ENCODE data around the gene ABCA3. TPM values are rescaled to one million over a fixed set of nuclear protein-coding genes. Genes with fewer than 3 reads are reported as not detected.

The ABCA3 gene
- total RNA-seq, 1 donor from 2014 or later: 17.1 TPM

- H3K4me3 ChIP-seq (ENCODE audit: low read depth, low read length): no peak overlapping the region
- no peak for DNase-seq (ENCODE audit: low read depth)
- TF ChIP-seq CTCF (conservative IDR thresholded peaks at IDR 0.05; ENCODE audit: low read depth, low read length): no peak
These were observed 102.9 kb downstream of the ABCA3 start for GRCh38 chr16:2237493-2238149.

DNA sequence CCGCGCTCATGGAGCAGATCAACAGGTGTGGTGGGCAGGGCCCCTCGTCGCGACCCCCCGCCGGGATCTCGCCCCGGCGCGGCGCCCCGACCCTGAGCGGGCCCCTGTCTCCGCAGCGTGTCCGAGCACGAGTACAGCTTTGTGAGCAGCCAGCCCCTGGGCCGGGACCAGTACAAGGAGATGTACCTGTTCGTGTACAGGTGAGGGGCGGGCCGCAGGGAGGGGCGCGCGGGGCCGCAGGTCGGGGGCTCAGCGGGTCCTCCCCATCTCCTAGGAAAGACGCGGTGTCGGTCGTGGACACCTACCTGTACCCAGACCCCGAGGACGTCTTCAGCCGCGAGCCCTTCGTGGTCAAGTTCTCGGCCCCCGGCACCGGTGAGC is 103.4 kb downstream of the ABCA3 start:
- no peak for TF ChIP-seq CTCF (conservative IDR thresholded peaks at IDR 0.05; ENCODE audit: low read depth, low read length)
- no peak overlapping the region for H3K4me3 ChIP-seq (ENCODE audit: low read depth, low read length)

DNA sequence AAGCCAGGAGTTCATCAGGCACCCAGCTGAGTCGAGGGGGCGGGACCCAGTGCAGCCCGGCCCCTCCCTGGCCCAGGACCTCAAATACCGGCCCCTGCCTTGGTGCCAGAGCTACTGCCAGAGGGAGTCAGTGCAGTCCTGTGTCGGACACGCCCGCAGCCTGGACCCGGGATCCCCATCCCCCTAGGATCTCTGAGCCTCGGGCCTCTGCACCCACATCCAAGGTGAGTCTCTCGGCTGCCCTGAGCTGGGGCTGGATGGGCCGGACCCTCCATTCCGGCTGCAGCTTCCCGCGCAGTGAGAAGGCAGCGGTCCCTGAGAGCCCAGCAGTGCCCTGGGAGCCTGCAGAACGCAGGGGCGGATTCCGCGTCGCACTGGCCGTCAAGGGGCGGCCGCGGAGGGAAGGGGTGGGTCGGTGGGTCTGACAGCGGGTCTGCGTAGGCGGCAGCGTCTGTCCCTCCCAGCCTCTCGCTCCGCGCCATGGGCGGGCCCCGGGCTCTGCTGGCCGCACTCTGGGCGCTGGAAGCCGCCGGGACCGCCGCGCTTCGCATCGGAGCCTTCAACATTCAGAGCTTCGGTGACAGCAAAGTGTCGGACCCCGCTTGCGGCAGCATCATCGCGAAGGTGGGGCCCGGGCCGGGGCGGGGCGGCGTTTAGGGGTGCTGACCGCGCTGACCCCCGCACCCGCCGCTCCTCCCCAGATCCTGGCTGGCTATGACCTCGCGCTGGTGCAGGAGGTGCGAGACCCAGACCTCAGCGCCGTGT is 104.0 kb downstream of the ABCA3 start, which contains the start of gene DNASE1L2:
TSS of gene DNASE1L2 (plus strand) at position 108 of the 765 bp plus-strand sequence. CDS start at position 481, 373 bp downstream.
- TF ChIP-seq CTCF (conservative IDR thresholded peaks at IDR 0.05; ENCODE audit: low read depth, low read length): no peak
- no peak within 1 kb of the TSS for H3K4me3 ChIP-seq (ENCODE audit: low read depth, low read length)

More for the DNA sequence above, 103.4 kb downstream of the ABCA3 start:
- no peak for DNase-seq (ENCODE audit: low read depth)

DNA sequence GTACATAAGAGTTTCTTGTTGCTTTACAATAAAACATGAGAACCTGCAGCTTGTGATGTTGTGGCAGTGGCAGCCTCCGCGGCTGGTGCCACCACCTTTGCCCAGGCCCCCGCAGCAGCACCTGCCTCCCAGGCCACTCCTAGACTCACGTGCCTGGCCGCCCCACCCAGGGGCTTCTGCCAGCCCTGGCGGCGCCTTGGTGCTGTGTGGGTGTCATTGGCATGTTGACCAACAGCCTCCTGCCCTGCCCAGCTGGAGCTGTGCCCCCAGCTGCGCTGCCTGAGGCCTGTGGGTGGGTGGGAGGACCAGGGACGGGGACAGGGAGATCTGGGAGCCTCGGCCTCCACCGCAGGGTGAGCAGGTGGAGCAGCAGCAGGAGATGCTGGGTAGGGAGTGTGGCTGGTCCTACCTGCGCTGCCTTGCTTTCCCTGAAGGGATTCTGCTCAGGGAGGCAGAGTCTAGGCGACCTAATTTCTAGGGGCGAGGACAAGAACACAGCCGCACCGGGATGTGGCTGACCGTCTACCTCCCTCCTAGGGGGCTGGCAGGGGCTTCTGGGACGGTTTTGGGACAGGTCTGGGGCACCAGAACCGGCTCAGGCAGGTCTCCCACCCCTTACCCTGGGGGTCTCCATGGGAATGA is 104.7 kb downstream of the ABCA3 start:
- TF ChIP-seq CTCF (conservative IDR thresholded peaks at IDR 0.05; ENCODE audit: low read depth, low read length): no peak
- H3K4me3 ChIP-seq (ENCODE audit: low read depth, low read length): no peak overlapping the region
- no peak for DNase-seq (ENCODE audit: low read depth)

More for the DNA sequence above, 104.0 kb downstream of the ABCA3 start, which contains the start of gene DNASE1L2:
- no peak for DNase-seq (ENCODE audit: low read depth)

DNA sequence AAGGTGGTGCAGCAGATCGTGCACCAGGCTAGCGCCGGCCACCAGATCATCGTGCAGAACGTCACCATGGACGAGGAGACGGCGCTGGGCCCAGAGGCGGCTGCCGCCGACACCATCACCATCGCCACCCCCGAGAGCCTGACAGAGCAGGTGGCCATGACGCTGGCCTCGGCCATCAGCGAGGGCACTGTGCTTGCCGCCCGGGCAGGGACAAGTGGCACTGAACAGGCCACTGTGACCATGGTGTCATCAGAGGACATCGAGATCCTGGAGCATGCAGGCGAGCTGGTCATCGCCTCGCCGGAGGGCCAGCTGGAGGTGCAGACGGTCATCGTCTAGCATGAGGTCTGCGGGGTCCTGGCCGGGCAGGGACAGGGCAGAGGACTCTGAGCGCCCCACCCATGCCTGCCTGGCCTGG is 105.3 kb downstream of the ABCA3 start:
- DNase-seq (ENCODE audit: low read depth): no peak
- H3K4me3 ChIP-seq (ENCODE audit: low read depth, low read length): no peak overlapping the region
- TF ChIP-seq CTCF (conservative IDR thresholded peaks at IDR 0.05; ENCODE audit: low read depth, low read length): no peak

- H3K4me3 ChIP-seq (ENCODE audit: low read depth, low read length): no peak overlapping the region
- DNase-seq (ENCODE audit: low read depth): no peak
- no peak for TF ChIP-seq CTCF (conservative IDR thresholded peaks at IDR 0.05; ENCODE audit: low read depth, low read length)
These were observed 105.7 kb downstream of the ABCA3 start for GRCh38 chr16:2234813-2235170.
